Endometrium (tissue), 2 donors: ENCODE data around the gene BRIP1.
"Not testable (repeated sequence)": the region's sequence is repeated elsewhere in the genome, so short reads cannot be mapped to it uniquely, and the experiment has no call there.

Source experiments
- FAIRE-seq: peaks from 2 replicates; lab custom pipeline; 2012; peaks lifted over from hg19 to GRCh38; lab: Jason Lieb, UNC
- donor health status: control.
- donor health status: control.

The BRIP1 gene

DNA sequence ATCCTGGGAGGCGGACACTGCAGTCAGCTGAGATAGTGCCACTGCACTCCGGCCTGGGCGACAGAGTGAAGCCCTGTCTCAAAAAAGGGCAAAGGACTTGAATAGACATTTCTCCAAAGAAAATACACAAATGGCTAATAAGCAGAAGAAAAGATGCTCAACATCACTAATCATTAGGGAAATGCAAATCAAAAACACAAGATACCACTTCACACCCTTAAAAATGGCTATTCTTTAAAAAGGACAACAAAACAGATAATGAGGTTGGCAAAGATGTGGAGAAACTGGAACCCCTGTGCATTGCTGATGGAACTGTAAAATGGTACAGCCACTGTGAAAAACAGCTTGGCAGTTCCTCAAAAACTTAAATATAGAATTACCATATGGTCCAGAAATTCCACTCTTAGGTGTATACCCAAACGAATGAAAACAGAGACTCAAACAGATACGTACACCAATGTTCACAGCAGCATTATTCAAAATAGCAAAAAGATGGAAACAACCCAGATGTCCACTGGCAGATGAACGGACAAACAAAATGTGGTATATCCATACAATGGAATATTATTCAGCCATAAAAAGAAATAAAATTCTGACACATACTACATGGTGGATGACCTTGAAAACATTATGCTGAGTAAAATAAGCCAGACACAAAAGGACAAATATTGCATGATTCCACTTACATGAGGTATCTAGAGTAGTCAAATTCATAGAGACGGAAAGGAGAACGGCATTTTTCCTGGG, 35.5 kb downstream of the BRIP1 start:
- FAIRE-seq, result no peak

DNA sequence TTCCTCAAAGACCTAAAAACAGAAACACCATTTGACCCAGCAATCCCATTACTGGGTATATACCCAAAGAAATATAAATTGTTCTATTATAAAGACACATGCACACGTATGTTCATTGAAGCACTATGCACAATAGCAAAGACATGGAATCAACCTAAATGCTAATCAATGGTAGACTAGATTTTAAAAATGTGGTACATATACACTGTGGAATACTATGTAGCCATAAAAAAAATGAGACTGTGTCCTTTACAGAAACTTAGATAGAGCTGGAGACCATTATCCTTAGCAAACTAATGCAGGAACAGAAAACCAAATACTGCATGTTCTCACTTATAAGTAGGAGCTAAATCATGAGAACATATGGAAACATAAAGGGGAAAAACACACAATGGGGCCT, 36.5 kb downstream of the BRIP1 start:
- FAIRE-seq, result not testable (repeated sequence)

- FAIRE-seq, result not testable (repeated sequence)
Measured at GRCh38 chr17:61826198-61826597, 37.1 kb downstream of the BRIP1 start.

- no peak for FAIRE-seq
Measured at GRCh38 chr17:61825448-61826137, 37.7 kb downstream of the BRIP1 start.

GRCh38 chr17:61822326-61823285, 40.7 kb downstream of the BRIP1 start:
- FAIRE-seq, result no peak

DNA sequence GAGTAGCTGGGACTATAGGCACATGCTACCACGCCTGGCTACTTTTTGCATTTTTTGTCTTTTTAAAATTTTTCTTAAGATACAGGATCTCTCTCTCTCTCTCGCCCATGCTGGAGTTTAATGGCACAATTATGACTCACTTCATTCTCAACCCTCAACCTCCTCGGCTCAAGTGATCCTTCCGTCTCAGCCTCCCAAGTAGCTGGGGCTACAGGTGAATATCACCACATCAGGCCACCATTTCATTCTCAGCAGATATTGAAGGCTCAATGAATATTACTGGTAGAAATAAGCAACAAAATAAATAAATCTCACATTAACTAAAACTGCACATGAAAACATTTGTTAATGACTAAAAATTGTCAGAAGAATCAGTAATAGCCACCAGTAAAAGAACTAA, 41.7 kb downstream of the BRIP1 start:
- FAIRE-seq, result no peak

GRCh38 chr17:61819265-61819664, 44.1 kb downstream of the BRIP1 start:
- not testable (repeated sequence) for FAIRE-seq

GRCh38 chr17:61818225-61818624, 45.1 kb downstream of the BRIP1 start:
- no peak for FAIRE-seq

DNA sequence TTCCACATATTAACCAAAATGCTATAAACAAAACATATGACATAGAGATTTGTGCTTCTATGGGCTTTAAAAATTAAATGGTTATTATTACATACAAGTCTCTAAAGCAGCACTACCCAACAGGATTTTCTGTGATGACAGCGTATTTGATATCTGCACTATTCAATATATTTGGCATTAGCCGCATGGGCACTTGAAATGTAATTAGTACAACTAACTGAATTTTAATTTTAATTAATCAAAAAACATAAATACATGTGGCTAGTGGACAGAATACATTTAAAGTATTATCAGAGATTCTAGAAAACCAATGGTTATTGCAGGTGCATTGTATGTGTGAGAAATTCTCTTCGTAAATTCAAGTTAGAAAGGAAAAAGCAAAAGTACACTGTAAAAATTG, 45.9 kb downstream of the BRIP1 start:
- FAIRE-seq, result no peak

DNA sequence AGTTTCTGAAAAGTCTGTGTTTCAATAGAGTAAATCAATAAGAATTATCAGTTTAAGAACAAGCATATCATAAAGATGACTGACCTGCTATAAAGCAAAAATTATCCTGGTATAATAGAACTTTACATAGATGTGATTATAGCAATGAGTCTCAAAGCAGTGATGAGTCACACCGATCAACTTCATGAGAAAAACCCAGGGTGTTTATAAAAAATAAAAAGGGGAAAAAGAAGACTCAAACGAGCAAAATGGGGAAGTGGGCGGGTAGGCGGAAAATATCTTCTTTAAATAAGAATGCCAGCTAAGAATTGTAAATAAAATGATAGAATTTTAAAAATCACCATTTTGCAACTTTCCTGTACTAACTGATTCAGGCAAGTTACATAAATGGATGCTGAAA, 46.8 kb downstream of the BRIP1 start:
- no peak for FAIRE-seq

DNA sequence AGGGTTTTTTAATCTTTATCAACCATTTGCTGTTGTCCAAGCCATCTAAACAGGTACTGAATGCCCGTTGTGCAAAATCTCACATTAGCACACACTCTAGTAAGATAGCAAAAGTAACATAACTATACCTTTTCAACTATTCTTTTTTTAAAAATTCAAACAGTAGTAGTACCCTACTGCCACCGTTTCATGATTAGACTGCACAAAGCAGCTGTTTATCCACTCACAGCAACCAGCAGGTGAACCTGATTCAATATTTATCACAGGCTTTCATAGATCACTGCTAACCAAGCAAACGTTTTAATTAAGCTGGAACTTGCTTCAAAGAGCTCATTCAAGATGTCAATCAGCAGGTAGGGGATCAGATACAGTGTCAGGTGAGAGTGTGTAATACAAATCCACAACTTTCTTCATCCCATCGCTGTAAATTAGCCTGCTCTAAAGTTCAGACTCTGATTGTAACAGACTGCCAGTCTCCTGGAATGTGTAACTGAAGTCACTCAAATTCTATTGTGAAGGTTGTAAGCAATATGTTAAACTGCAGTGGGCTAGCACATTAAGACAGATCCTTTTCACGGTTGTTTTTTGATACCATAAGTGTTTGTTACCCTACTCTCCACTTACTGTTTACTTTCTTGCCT, 47.3 kb downstream of the BRIP1 start:
- FAIRE-seq, result no peak

DNA sequence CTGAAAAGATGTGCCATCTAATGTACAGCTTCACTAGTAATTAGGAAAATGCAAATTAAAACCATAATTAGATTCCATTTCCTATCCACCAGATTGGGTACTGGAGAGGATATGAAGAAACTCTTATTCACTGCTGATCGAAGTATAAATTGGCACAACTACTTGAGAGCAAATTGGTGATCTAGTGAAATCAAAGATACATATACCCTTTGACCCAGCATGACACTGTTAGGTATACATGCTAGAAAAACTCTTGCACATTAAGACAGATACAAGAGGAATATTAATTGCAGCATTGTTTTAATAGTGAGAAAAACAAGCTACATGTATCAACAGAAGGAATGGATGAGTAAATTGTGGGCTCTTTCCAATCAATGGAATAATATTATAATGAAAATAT, 48.8 kb downstream of the BRIP1 start:
- no peak for FAIRE-seq

- FAIRE-seq, result no peak
Measured at GRCh38 chr17:61813211-61813610, 50.1 kb downstream of the BRIP1 start.

- no peak for FAIRE-seq
Measured at GRCh38 chr17:61812747-61813146, 50.6 kb downstream of the BRIP1 start.

- FAIRE-seq, result no peak
Measured at GRCh38 chr17:61809816-61810392, 53.4 kb downstream of the BRIP1 start.

GRCh38 chr17:61808442-61808841, 54.9 kb downstream of the BRIP1 start:
- no peak for FAIRE-seq

GRCh38 chr17:61806936-61807335, 56.4 kb downstream of the BRIP1 start:
- FAIRE-seq, result no peak

- no peak for FAIRE-seq
Measured at GRCh38 chr17:61806081-61806828, 57.1 kb downstream of the BRIP1 start.

DNA sequence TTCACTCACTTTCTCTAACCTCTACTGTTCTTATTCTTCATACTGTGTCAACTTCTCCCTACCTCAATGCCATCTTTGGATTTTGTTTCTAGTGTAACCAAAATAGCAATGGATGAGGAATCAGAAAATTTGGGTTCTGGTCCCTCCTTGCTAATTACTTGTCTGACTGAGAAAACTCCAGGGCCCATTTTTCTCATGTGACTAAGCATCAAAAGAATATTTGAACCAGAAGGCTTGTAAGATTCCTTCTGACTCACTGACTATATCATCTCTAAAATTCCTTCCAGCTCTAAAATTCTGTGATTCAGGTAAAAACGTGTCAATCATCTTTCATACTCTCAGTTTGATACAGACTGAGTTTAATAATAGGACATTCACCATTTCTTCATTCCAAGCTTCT, 57.9 kb downstream of the BRIP1 start:
- no peak for FAIRE-seq

GRCh38 chr17:61803796-61804195, 59.5 kb downstream of the BRIP1 start:
- no peak for FAIRE-seq

DNA sequence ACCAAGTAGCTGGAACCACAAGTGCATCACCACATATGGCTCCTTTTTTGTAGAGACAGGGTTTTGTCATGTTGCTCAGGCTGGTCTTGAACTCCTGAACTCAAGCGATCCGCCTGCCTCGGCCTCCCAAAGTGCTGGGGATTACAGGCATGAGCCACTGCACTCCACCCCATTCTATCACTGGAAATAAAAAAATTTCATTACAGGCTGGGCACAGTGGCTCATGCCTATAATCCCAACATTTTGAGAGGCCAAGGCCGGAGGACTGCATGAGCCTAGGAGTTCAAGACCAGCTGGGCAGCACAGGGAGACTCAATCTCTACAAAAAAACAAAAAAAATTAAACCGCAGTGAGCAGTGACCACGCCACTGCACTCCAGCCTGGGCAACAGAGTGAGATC, 60.1 kb downstream of the BRIP1 start:
- FAIRE-seq, result no peak
